ENCODE data around the gene SV2B.

The SV2B gene

DNA sequence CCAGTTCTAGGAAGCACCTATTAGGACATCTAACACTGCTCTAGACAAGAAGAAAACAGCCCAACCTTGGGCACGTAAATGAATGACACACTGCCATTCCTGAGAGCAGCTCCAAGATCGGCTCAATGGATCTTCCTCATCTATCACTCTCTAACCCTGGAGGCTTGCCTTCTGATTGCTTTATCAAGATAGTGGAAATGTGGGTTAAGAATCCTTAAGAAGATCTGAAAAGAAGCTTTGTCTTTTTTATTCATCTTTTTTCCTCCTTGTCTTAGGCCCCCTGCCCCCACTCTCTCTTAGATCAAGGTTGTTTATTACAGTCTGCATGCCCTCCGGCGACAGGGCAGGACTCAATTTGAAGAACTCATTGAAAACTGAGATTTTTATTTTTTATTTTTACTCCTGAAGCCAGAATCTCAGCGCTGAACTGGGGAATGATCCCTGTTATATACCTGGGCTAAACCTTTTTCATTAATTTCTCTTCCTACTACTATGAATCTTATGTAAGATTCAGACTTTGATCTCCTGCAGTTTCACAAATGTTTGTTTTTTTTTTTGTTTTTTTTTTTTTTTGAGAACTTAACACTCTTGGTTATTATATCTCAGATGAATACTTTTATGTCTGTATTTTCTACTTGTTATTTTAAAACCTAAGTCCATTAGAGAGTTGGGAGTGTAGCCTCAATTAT lies 219.5 kb downstream of the SV2B start:
- TF ChIP-seq, protein P1, sequence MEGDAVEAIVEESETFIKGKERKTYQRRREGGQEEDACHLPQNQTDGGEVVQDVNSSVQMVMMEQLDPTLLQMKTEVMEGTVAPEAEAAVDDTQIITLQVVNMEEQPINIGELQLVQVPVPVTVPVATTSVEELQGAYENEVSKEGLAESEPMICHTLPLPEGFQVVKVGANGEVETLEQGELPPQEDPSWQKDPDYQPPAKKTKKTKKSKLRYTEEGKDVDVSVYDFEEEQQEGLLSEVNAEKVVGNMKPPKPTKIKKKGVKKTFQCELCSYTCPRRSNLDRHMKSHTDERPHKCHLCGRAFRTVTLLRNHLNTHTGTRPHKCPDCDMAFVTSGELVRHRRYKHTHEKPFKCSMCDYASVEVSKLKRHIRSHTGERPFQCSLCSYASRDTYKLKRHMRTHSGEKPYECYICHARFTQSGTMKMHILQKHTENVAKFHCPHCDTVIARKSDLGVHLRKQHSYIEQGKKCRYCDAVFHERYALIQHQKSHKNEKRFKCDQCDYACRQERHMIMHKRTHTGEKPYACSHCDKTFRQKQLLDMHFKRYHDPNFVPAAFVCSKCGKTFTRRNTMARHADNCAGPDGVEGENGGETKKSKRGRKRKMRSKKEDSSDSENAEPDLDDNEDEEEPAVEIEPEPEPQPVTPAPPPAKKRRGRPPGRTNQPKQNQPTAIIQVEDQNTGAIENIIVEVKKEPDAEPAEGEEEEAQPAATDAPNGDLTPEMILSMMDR (IDR thresholded peaks at IDR 0.05) = no peak

DNA sequence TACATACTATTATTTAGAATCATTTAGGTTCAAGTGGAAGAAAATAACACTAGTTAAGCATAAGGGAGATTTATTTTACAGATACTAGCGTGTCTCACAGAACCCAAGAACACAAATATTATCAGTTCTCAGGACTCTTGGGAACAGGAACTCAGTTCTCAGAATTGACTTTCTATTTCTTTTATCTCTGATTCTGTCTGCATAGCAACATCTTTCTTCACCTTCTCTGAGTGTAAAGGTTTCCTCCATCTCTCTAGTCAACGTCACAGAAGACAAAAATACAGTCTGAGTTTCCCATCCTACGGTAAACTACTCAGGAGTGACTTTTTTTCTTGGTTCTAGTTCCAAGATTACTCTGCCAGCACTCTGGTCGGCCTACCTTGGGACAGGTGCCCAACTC lies 220.0 kb downstream of the SV2B start:
- TF ChIP-seq, protein P1 (IDR thresholded peaks at IDR 0.05) = no peak

DNA sequence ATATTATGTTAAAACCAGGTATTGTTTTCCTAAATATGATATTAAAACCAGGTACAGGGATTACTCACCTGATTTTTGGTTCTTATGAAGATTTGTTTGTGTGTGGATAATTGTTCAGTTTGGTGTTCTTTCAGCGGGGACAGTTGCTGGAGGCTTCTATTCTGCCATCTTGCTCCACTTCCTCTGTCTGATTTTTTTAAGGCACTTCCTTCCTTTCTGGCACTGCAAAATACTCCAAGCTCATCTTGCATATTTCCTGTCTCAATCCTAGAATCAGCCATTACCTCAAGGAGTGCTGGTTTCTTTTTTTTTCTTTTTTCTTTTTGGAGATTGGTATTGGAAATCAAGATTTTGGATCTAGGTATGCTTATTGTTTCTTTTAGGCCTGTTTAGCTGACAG lies 229.9 kb downstream of the SV2B start:
- TF ChIP-seq, protein P1 (IDR thresholded peaks at IDR 0.05) = no peak

DNA sequence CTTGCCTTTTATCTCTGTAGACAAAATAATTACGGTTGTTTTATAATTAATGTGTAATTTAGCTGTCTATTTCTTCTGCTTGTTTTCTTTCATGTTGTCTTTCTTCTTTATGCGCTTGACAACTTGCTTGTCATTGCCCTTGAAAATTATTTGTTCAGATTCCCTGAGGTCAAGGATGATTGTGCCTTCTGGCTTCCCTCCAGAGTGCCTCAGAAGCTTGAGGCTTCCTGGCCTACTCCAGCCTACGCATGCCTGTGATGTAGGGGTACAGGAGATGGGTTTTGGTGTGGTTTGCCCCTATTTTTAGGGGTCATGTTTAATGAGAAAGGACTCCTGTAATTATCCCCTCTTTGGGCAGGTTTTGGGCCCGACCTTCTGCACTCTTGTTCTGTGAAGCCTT lies 231.5 kb downstream of the SV2B start:
- TF ChIP-seq, protein P1 (IDR thresholded peaks at IDR 0.05) = no peak

DNA sequence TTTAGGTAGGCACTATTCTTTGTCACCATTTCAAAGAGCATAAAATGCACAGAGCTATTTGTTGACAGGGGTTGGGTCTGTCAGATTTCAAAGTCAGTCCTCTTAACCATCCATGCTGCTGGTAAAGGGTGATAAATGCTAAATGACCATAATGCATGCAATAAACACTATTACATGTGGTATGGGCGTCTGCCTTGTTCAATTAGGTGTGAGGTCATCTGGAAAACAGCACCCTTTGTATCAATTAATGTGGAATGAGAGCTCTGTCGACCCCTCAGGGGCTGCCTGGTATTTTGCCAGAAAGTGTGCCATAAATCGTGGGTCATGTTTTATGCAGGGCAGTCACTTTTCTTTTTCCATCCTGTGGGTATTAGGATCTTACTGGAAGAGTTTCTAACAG lies 235.6 kb downstream of the SV2B start:
- TF ChIP-seq, protein P1 (IDR thresholded peaks at IDR 0.05) = no peak

DNA sequence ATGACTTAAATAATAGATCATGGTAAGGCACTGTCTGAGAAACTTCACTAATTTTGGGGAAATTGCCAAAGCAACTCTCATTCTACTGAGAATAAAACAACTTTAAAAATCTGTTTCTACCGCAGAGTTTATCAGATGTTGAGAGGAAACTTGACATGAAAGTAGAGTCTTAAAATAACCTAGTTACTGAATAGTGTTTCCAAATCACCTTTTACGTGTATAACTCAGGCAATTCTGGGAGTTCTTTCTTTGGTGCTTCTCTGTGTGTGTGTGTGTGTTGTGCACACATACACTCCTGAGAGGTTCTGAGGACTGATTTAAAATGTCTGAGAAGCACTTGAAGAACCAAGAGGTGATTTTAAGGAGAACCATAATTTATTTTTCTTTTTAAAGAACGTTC lies 236.6 kb downstream of the SV2B start:
- TF ChIP-seq, protein P1 (IDR thresholded peaks at IDR 0.05) = no peak

DNA sequence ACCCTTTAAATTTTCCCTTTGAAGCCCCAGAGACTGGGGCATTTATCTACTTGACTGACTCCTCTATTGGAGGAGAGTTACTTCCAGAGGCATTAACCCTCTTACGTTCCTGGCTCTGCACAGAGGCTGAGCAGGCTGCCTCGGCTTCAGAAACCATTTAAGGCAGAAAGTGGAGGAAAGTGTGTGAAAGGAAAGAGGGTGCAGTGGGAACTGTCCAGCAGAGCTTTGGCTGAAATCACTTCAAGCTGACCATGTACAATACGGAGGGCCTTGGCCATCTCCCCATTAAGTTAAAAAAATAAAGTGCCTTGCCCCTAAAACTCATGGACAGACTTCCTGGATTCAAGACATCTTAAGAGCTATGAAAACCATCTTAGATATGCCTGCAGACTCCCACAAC lies 238.7 kb downstream of the SV2B start:
- TF ChIP-seq, protein P1 (IDR thresholded peaks at IDR 0.05) = no peak

DNA sequence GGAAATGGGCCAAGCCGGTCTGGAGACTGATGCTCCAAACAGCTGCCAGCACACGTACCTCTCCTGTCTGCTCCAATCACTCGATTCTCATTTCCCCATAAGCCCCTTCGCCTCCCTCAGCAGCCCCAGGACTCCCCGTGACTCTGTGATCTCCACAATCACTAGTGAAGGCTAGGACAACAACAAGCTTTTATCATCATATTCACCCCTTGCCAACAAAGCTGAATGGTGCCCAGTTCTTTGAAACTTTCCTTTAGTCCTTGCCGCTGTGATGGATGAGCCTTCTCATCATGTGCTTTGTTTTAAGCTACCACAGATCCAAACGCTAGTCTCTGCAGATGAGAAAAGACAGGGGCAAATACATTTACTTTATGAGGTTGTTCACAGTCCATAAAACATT lies 242.0 kb downstream of the SV2B start:
- TF ChIP-seq, protein P1 (IDR thresholded peaks at IDR 0.05) = no peak

All from LNCAP (cell line).